Loucy (cell line): ENCODE results near the gene USP2.

Experiments used
- EZH2phosphoT487 ChIP-seq: fragments of 200-600 bp; IDR thresholded peaks from 2 replicates; pipeline ENCODE4 v1.6.1; 2018; ENCODE audit warnings: antibody characterized with exemption, mild to moderate bottlenecking, moderate library complexity, borderline replicate concordance
- TF ChIP-seq, protein P1 (sequence below): fragments of 200-600 bp; sonication (generic); conservative IDR thresholded peaks from 2 replicates; pipeline ENCODE4 v1.5.1; 2014; ENCODE audit warnings: mild to moderate bottlenecking, antibody characterized with exemption, low read length

DNA sequence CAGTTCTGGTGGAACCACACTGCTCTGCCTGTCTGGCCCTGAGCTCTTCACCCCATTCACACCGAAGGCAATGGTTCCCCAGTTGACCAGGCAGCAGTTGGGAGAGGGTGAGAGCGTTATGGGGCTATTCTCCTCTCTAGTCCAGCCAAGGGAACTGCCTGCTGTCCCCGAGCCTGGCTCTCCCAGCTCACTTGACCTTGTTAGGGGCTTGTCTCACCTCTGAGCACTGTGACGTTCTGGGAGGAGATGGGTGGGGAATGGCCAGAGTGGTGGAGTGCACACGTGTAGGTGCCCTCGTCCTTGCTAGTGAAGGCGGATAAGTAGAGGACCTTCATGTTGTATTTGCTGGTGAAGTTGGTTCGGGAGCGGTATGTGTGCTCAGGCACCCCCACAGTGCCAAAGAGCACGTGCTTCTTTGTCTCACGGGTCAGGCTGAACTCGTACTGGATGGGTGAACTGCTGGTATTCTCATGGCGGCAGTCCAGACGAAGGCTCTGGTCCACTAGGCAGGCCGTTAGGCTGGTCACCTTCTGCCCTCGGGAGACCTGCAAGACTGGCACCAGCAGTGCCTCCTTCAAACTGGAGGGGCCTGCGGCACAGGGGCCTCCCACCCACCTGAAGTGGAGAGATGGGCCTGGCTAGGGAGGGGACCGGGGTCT lies 38.5 kb upstream of the USP2 start:
- TF ChIP-seq EZH2phosphoT487: no peak
- TF ChIP-seq, protein P1, sequence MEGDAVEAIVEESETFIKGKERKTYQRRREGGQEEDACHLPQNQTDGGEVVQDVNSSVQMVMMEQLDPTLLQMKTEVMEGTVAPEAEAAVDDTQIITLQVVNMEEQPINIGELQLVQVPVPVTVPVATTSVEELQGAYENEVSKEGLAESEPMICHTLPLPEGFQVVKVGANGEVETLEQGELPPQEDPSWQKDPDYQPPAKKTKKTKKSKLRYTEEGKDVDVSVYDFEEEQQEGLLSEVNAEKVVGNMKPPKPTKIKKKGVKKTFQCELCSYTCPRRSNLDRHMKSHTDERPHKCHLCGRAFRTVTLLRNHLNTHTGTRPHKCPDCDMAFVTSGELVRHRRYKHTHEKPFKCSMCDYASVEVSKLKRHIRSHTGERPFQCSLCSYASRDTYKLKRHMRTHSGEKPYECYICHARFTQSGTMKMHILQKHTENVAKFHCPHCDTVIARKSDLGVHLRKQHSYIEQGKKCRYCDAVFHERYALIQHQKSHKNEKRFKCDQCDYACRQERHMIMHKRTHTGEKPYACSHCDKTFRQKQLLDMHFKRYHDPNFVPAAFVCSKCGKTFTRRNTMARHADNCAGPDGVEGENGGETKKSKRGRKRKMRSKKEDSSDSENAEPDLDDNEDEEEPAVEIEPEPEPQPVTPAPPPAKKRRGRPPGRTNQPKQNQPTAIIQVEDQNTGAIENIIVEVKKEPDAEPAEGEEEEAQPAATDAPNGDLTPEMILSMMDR: no peak
